ENCODE data around the gene GPR18. TPM values are rescaled to one million over a fixed set of nuclear protein-coding genes. Genes with fewer than 3 reads are reported as not detected.

Gene GPR18
- polyA plus RNA-seq, 3 donors, result 1.7 to 3.8 (median 2.2) TPM

GRCh38 chr13:99275093-99275469 lies 16.9 kb upstream of the GPR18 start:
- DNase-seq, result no peak
- Histone ChIP-seq H3K4me2 (replicated peaks; ENCODE audit: extremely low read depth, low read length, poor library complexity, severe bottlenecking) (no peak overlapping the region), H3K9me3 (replicated peaks in 1 of 2; ENCODE audit: control insufficient read depth in 1 of 2, insufficient read depth in 1 of 2, low read length in 2 of 2) (peaks cover 4 to 5% of the 10 kb centered on the region in 2 donors), H3K79me2 (ENCODE audit: insufficient read depth, low read length) (peaks cover 79% of the 10 kb centered on the region), H4K20me1 (ENCODE audit: insufficient read depth, low read length) (no peaks in the 10 kb centered on the region), H3K4me1 (ENCODE audit: control insufficient read depth in 1 of 2, insufficient read depth in 2 of 2, low read length in 2 of 2) (peaks cover 61 to 63% of the 10 kb centered on the region in 2 donors), H3K27ac (ENCODE audit: low read depth in 1 of 2, low read length in 2 of 2) (peak overlapping the region in 1 of 2 donors; percentile 27), H3K36me3 (replicated peaks in 1 of 2; ENCODE audit: control insufficient read depth in 1 of 2, insufficient read depth in 2 of 2, low read length in 2 of 2) (peaks cover 0 to 7% of the 10 kb centered on the region in 2 donors), H3K27me3 (ENCODE audit: control insufficient read depth in 2 of 2, insufficient read depth in 2 of 2, low read length in 2 of 2) (no peaks in the 10 kb centered on the region), H2AFZ (ENCODE audit: insufficient read depth, low read depth, low read length, poor library complexity, severe bottlenecking) (no peak overlapping the region), H3K9ac (ENCODE audit: insufficient read depth, low read length, poor library complexity, severe bottlenecking) (no peak overlapping the region), H3K4me3 (replicated peaks in 1 of 3; ENCODE audit: low read depth in 2 of 3, low read length in 3 of 3) (no peak overlapping the region)
- no CpG with 5 or more reads among the region's 1 CpG for WGBS (ENCODE audit: insufficient coverage)
- peaks cover 72% of the 10 kb centered on the region for H3K4me1 Mint-ChIP-seq
- H3K9me3 Mint-ChIP-seq, result peaks cover 0 to 12% (median 6%) of the 10 kb centered on the region in 7 donors
- H3K4me3 Mint-ChIP-seq, result no peak overlapping the region
- peaks cover 0 to 4% (median 0%) of the 10 kb centered on the region in 3 donors for H3K27me3 Mint-ChIP-seq (ENCODE audit: low read depth in 3 of 3)
- peaks cover 54 to 56% of the 10 kb centered on the region in 2 donors for H3K36me3 Mint-ChIP-seq
- TF ChIP-seq CTCF (IDR thresholded peaks at IDR 0.05), result no peak
- intact Hi-C loops (cut with micrococcal nuclease), result no loop called here
- H3K27ac Mint-ChIP-seq, result peak overlapping the region in 6 of 7 donors; percentile 25 to 98 (median 68)

- H3K27ac Mint-ChIP-seq, result peak overlapping the region in 2 of 7 donors; percentile 62 to 63
- no peak overlapping the region for H3K4me2 ChIP-seq (replicated peaks; ENCODE audit: extremely low read depth, low read length, poor library complexity, severe bottlenecking)
- peaks cover 0 to 12% of the 10 kb centered on the region in 2 donors for H3K36me3 ChIP-seq (replicated peaks in 1 of 2; ENCODE audit: control insufficient read depth in 1 of 2, insufficient read depth in 2 of 2, low read length in 2 of 2)
- peaks cover 57% of the 10 kb centered on the region for H3K4me1 Mint-ChIP-seq
- peaks cover 71% of the 10 kb centered on the region for H3K79me2 ChIP-seq (ENCODE audit: insufficient read depth, low read length)
- peaks cover 4 to 5% of the 10 kb centered on the region in 2 donors for H3K9me3 ChIP-seq (replicated peaks in 1 of 2; ENCODE audit: control insufficient read depth in 1 of 2, insufficient read depth in 1 of 2, low read length in 2 of 2)
- H2AFZ ChIP-seq (ENCODE audit: insufficient read depth, low read depth, low read length, poor library complexity, severe bottlenecking), result no peak overlapping the region
- no peak for TF ChIP-seq CTCF (IDR thresholded peaks at IDR 0.05)
- H3K27me3 Mint-ChIP-seq (ENCODE audit: low read depth in 3 of 3), result peaks cover 0 to 4% (median 0%) of the 10 kb centered on the region in 3 donors
- DNase-seq, result no peak
- peaks cover 44 to 49% of the 10 kb centered on the region in 2 donors for H3K4me1 ChIP-seq (ENCODE audit: control insufficient read depth in 1 of 2, insufficient read depth in 2 of 2, low read length in 2 of 2)
- no peak overlapping the region for H3K27ac ChIP-seq (ENCODE audit: low read depth in 1 of 2, low read length in 2 of 2)
- peaks cover 51 to 52% of the 10 kb centered on the region in 2 donors for H3K36me3 Mint-ChIP-seq
- no peak overlapping the region for H3K4me3 ChIP-seq (replicated peaks in 1 of 3; ENCODE audit: low read depth in 2 of 3, low read length in 3 of 3)
- H3K27me3 ChIP-seq (ENCODE audit: control insufficient read depth in 2 of 2, insufficient read depth in 2 of 2, low read length in 2 of 2), result no peaks in the 10 kb centered on the region
- H3K4me3 Mint-ChIP-seq, result no peak overlapping the region
- H4K20me1 ChIP-seq (ENCODE audit: insufficient read depth, low read length), result no peaks in the 10 kb centered on the region
- H3K9me3 Mint-ChIP-seq, result peaks cover 0 to 12% (median 6%) of the 10 kb centered on the region in 7 donors
- intact Hi-C loops (cut with micrococcal nuclease), result no loop called here
- WGBS (ENCODE audit: insufficient coverage), result 100% methylated on average over 1 of the region's 2 CpGs
- H3K9ac ChIP-seq (ENCODE audit: insufficient read depth, low read length, poor library complexity, severe bottlenecking), result no peak overlapping the region
Measured at GRCh38 chr13:99273128-99273527, 14.9 kb upstream of the GPR18 start.

All from CD14-positive monocyte (primary cell).